ENCODE results near the gene HNF1B. TPM values are rescaled to one million over a fixed set of nuclear protein-coding genes. Genes with fewer than 3 reads are reported as not detected.

The HNF1B gene
- total RNA-seq, 1 donor from 2014 or later = not detected

DNA sequence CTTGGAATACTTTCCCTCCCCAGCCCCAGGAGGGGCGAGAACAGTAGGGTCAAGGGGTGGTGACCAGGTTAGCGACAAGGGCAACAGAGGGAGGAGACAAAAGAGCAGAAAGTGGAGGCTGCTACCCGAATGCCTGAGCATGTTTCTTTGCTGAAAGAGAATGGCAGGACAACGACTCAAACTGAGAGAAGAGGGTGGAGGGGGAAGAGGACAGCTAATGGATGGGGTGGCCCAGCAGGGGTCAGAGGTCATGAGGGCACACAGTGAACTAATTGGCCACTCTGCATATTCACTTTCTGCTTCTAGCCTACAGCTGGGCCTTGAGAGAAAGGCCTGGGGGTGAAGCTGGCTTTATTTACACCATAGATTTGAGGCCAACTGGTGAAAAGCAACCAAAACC is 82.5 kb downstream of the HNF1B start:
- H3K9me3 Mint-ChIP-seq = no peaks in the 10 kb centered on the region
- H3K4me3 Mint-ChIP-seq = no peak overlapping the region
- no peak for DNase-seq (ENCODE audit: low read depth, low spot score)
- H3K36me3 Mint-ChIP-seq (ENCODE audit: low read depth) = no peaks in the 10 kb centered on the region
- peaks cover 11% of the 10 kb centered on the region for H3K4me1 Mint-ChIP-seq
- H3K27ac Mint-ChIP-seq (ENCODE audit: unreplicated experiment) = no peak overlapping the region
- peaks cover 19% of the 10 kb centered on the region for H3K27me3 Mint-ChIP-seq (ENCODE audit: low read depth)
- TF ChIP-seq, protein P1, sequence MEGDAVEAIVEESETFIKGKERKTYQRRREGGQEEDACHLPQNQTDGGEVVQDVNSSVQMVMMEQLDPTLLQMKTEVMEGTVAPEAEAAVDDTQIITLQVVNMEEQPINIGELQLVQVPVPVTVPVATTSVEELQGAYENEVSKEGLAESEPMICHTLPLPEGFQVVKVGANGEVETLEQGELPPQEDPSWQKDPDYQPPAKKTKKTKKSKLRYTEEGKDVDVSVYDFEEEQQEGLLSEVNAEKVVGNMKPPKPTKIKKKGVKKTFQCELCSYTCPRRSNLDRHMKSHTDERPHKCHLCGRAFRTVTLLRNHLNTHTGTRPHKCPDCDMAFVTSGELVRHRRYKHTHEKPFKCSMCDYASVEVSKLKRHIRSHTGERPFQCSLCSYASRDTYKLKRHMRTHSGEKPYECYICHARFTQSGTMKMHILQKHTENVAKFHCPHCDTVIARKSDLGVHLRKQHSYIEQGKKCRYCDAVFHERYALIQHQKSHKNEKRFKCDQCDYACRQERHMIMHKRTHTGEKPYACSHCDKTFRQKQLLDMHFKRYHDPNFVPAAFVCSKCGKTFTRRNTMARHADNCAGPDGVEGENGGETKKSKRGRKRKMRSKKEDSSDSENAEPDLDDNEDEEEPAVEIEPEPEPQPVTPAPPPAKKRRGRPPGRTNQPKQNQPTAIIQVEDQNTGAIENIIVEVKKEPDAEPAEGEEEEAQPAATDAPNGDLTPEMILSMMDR (conservative IDR thresholded peaks at IDR 0.05) = no peak

GRCh38 chr17:37661400-37662014 is 83.4 kb downstream of the HNF1B start:
- H3K9me3 Mint-ChIP-seq = no peaks in the 10 kb centered on the region
- H3K36me3 Mint-ChIP-seq (ENCODE audit: low read depth) = no peaks in the 10 kb centered on the region
- H3K27me3 Mint-ChIP-seq (ENCODE audit: low read depth) = peaks cover 19% of the 10 kb centered on the region
- TF ChIP-seq, protein P1 (conservative IDR thresholded peaks at IDR 0.05) = peak; percentile 40
- H3K4me3 Mint-ChIP-seq = no peak overlapping the region
- no peak overlapping the region for H3K27ac Mint-ChIP-seq (ENCODE audit: unreplicated experiment)
- peaks cover 11% of the 10 kb centered on the region for H3K4me1 Mint-ChIP-seq
- DNase-seq (ENCODE audit: low read depth, low spot score) = no peak

DNA sequence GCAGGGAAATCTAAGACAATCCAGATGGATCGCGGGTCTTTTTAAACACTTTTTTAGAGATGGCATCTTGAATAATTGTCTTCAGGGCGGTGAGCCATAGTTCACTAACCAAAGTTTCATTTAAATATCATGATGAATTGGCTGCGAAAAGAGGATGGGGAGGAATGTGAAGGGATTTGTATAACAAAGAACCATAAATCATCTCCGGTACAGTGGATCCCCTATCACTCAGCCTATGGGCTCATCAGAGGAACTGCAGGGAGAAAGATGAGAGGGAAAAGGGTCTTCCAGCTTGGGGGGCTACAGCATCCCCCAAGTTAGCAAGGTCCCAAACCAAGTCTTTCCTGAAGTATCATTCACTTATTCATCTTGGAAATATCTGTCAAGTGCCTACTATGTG is 84.9 kb downstream of the HNF1B start:
- no peaks in the 10 kb centered on the region for H3K9me3 Mint-ChIP-seq
- no peak overlapping the region for H3K4me3 Mint-ChIP-seq
- H3K36me3 Mint-ChIP-seq (ENCODE audit: low read depth) = no peaks in the 10 kb centered on the region
- H3K27ac Mint-ChIP-seq (ENCODE audit: unreplicated experiment) = no peak overlapping the region
- peaks cover 21% of the 10 kb centered on the region for H3K27me3 Mint-ChIP-seq (ENCODE audit: low read depth)
- no peak for DNase-seq (ENCODE audit: low read depth, low spot score)
- peaks cover 11% of the 10 kb centered on the region for H3K4me1 Mint-ChIP-seq
- TF ChIP-seq, protein P1 (conservative IDR thresholded peaks at IDR 0.05) = no peak

- Mint-ChIP-seq H3K27me3 (ENCODE audit: low read depth) (peaks cover 33% of the 10 kb centered on the region), H3K4me1 (peaks cover 2% of the 10 kb centered on the region), H3K36me3 (ENCODE audit: low read depth) (no peaks in the 10 kb centered on the region), H3K4me3 (no peak overlapping the region), H3K9me3 (no peaks in the 10 kb centered on the region), H3K27ac (ENCODE audit: unreplicated experiment) (no peak overlapping the region)
- TF ChIP-seq, protein P1 (conservative IDR thresholded peaks at IDR 0.05) = no peak
- no peak for DNase-seq (ENCODE audit: low read depth, low spot score)
Measured at GRCh38 chr17:37657202-37657601, 87.7 kb downstream of the HNF1B start.

DNA sequence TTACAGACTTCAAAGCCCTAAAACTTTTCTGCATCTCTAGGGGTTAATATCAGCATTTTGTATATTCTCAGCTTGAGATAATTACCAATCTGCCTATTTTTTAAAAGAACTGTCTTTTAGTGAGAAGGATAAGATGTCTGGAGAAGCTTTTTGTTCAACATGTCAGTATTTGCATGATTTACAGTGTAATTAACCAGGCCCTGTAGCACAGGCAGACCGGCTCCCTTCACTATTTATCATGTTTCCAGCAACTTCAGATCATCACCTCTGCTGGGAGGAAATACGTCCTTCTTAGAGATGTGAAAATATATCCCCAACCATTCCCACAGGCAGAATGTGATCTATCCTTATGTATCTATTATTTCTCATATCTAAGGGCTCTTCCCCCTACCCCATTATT is 93.0 kb downstream of the HNF1B start:
- Mint-ChIP-seq H3K36me3 (ENCODE audit: low read depth) (no peaks in the 10 kb centered on the region), H3K4me1 (no peaks in the 10 kb centered on the region), H3K9me3 (no peaks in the 10 kb centered on the region), H3K27ac (ENCODE audit: unreplicated experiment) (no peak overlapping the region), H3K27me3 (ENCODE audit: low read depth) (peaks cover 68% of the 10 kb centered on the region), H3K4me3 (no peak overlapping the region)
- DNase-seq (ENCODE audit: low read depth, low spot score) = no peak
- TF ChIP-seq, protein P1 (conservative IDR thresholded peaks at IDR 0.05) = no peak
